ENCODE results near the gene AURKB.
"Not testable (repeated sequence)": the region's sequence is repeated elsewhere in the genome, so short reads cannot be mapped to it uniquely, and the experiment has no call there.

GRCh38 chr17:8251411-8251810 is 41.0 kb upstream of the AURKB start:
- TF ChIP-seq, protein P1, sequence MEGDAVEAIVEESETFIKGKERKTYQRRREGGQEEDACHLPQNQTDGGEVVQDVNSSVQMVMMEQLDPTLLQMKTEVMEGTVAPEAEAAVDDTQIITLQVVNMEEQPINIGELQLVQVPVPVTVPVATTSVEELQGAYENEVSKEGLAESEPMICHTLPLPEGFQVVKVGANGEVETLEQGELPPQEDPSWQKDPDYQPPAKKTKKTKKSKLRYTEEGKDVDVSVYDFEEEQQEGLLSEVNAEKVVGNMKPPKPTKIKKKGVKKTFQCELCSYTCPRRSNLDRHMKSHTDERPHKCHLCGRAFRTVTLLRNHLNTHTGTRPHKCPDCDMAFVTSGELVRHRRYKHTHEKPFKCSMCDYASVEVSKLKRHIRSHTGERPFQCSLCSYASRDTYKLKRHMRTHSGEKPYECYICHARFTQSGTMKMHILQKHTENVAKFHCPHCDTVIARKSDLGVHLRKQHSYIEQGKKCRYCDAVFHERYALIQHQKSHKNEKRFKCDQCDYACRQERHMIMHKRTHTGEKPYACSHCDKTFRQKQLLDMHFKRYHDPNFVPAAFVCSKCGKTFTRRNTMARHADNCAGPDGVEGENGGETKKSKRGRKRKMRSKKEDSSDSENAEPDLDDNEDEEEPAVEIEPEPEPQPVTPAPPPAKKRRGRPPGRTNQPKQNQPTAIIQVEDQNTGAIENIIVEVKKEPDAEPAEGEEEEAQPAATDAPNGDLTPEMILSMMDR (IDR thresholded peaks at IDR 0.05 in 2 of 3, conservative IDR thresholded peaks at IDR 0.05 in 1 of 3; ENCODE audit: borderline replicate concordance in 1 of 3, insufficient read depth in 1 of 3, low read depth in 2 of 3, low read length in 2 of 3), result not testable (repeated sequence)
- TF ChIP-seq RAD21 (IDR thresholded peaks at IDR 0.05; ENCODE audit: low read depth); EZH2phosphoT487 (IDR thresholded peaks at IDR 0.05; ENCODE audit: borderline replicate concordance); POLR2A (IDR thresholded peaks at IDR 0.05; ENCODE audit: borderline replicate concordance, extremely low read depth, insufficient read depth, insufficient read length); EZH2 (IDR thresholded peaks at IDR 0.05); SRF (IDR thresholded peaks at IDR 0.05; ENCODE audit: low read depth); JUND (IDR thresholded peaks at IDR 0.05); ZFX (IDR thresholded peaks at IDR 0.05); REST (IDR thresholded peaks at IDR 0.05; ENCODE audit: low read depth); CBX3 (IDR thresholded peaks at IDR 0.05; ENCODE audit: low read depth); ZBTB33 (IDR thresholded peaks at IDR 0.05; ENCODE audit: extremely low read depth, insufficient replicate concordance, low read length): not testable (repeated sequence)
- TF ChIP-seq, protein P2, sequence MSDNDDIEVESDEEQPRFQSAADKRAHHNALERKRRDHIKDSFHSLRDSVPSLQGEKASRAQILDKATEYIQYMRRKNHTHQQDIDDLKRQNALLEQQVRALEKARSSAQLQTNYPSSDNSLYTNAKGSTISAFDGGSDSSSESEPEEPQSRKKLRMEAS (IDR thresholded peaks at IDR 0.05), result not testable (repeated sequence)
- TF ChIP-seq, protein P3, sequence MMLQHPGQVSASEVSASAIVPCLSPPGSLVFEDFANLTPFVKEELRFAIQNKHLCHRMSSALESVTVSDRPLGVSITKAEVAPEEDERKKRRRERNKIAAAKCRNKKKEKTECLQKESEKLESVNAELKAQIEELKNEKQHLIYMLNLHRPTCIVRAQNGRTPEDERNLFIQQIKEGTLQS (IDR thresholded peaks at IDR 0.05), result not testable (repeated sequence)
